Activated naive CD4-positive, alpha-beta T cell treated with anti-CD3 and anti-CD28 coated beads, Interleukin-2, amount 50 U/mL, for 72 hours (primary cell): Measurements from ENCODE around the gene PDE4B. TPM values are rescaled to one million over a fixed set of nuclear protein-coding genes. Genes with fewer than 3 reads are reported as not detected.

Source experiments
- ATAC-seq, 2 donors: fragments of 150-1000 bp; cut with Tn5 transposase; 2 replicates each; pipeline ENCODE4 v1.10.0; 2021; ENCODE audit warnings: mild to moderate bottlenecking in 2 of 2, moderate library complexity in 2 of 2
- DNase-seq, 2 donors: peaks; one replicate each; pipeline ENCODE4 v3.0.0; 2021 to 2022; ENCODE audit warnings: low spot score in 2 of 2
- H3K27ac Mint-ChIP-seq, 2 donors: one replicate each; pipeline ENCODE4 v1.8.0; 2022; ENCODE audit warnings: mild to moderate bottlenecking in 2 of 2, mixed read lengths in 2 of 2
- H3K36me3 Mint-ChIP-seq, 2 donors: one replicate each; pipeline ENCODE4 v1.8.0; 2022; ENCODE audit warnings: mixed read lengths in 2 of 2
- H3K9me3 Mint-ChIP-seq, 2 donors: one replicate each; pipeline ENCODE4 v1.8.0; 2022; ENCODE audit warnings: mixed read lengths in 2 of 2
- total RNA-seq, 2 donors: library from RNA; stranded (reverse); gene quantifications; one replicate each; pipeline ENCODE4 v1.2.3, GENCODE V29; 2022

PDE4B gene
- total RNA-seq, 2 donors from 2014 or later = 23.8 to 25.6 TPM

GRCh38 chr1:66269222-66269621, 476.5 kb downstream of the PDE4B start:
- peaks cover 0 to 4% of the 10 kb centered on the region in 2 donors for H3K9me3 Mint-ChIP-seq
- DNase-seq (no peak), ATAC-seq (no peak)
- peaks cover 0 to 5% of the 10 kb centered on the region in 2 donors for H3K36me3 Mint-ChIP-seq
- no peak overlapping the region for H3K27ac Mint-ChIP-seq

- no peak for DNase-seq
- Mint-ChIP-seq H3K9me3 (peaks cover 0 to 4% of the 10 kb centered on the region in 2 donors), H3K36me3 (peaks cover 0 to 5% of the 10 kb centered on the region in 2 donors), H3K27ac (no peak overlapping the region)
- no peak for ATAC-seq
Observed at GRCh38 chr1:66270119-66270812, 477.6 kb downstream of the PDE4B start.

GRCh38 chr1:66271216-66271903, 478.7 kb downstream of the PDE4B start:
- ATAC-seq (peak; percentile 34 to 58), DNase-seq (peak in 1 of 2 donors; percentile 52)
- H3K27ac Mint-ChIP-seq = peak overlapping the region; percentile 58 to 90
- peaks cover 0 to 4% of the 10 kb centered on the region in 2 donors for H3K9me3 Mint-ChIP-seq
- peaks cover 0 to 5% of the 10 kb centered on the region in 2 donors for H3K36me3 Mint-ChIP-seq

GRCh38 chr1:66271904-66272254, 479.2 kb downstream of the PDE4B start:
- H3K27ac Mint-ChIP-seq = peak overlapping the region; percentile 58 to 90
- DNase-seq (no peak), ATAC-seq (no peak)
- H3K9me3 Mint-ChIP-seq = peaks cover 0 to 4% of the 10 kb centered on the region in 2 donors
- peaks cover 0 to 5% of the 10 kb centered on the region in 2 donors for H3K36me3 Mint-ChIP-seq

- H3K9me3 Mint-ChIP-seq = peaks cover 0 to 4% of the 10 kb centered on the region in 2 donors
- DNase-seq (no peak), ATAC-seq (no peak)
- no peaks in the 10 kb centered on the region for H3K36me3 Mint-ChIP-seq
- peak overlapping the region in 1 of 2 donors; percentile 58 for H3K27ac Mint-ChIP-seq
Observed at GRCh38 chr1:66273656-66274055, 481.0 kb downstream of the PDE4B start.

- H3K9me3 Mint-ChIP-seq = peaks cover 0 to 4% of the 10 kb centered on the region in 2 donors
- no peak for DNase-seq
- H3K27ac Mint-ChIP-seq = peak overlapping the region; percentile 81 to 88
- no peaks in the 10 kb centered on the region for H3K36me3 Mint-ChIP-seq
- peak; percentile 26 to 58 for ATAC-seq
Observed at GRCh38 chr1:66274634-66275033, 481.9 kb downstream of the PDE4B start.

- peak; percentile 53 to 67 for ATAC-seq
- Mint-ChIP-seq H3K36me3 (peaks cover 0 to 1% of the 10 kb centered on the region in 2 donors), H3K27ac (peak overlapping the region; percentile 88 to 92), H3K9me3 (peaks cover 0 to 4% of the 10 kb centered on the region in 2 donors)
- no peak for DNase-seq
Observed at GRCh38 chr1:66275083-66275482, 482.4 kb downstream of the PDE4B start.

GRCh38 chr1:66275601-66276023, 482.9 kb downstream of the PDE4B start:
- Mint-ChIP-seq H3K9me3 (peaks cover 0 to 4% of the 10 kb centered on the region in 2 donors), H3K27ac (peak overlapping the region; percentile 88 to 92), H3K36me3 (peaks cover 5 to 7% of the 10 kb centered on the region in 2 donors)
- DNase-seq (no peak), ATAC-seq (peak; percentile 21 to 25)

- peak overlapping the region; percentile 88 to 90 for H3K27ac Mint-ChIP-seq
- peaks cover 6 to 9% of the 10 kb centered on the region in 2 donors for H3K36me3 Mint-ChIP-seq
- peak; percentile 71 to 85 for ATAC-seq
- H3K9me3 Mint-ChIP-seq = peaks cover 0 to 4% of the 10 kb centered on the region in 2 donors
- no peak for DNase-seq
Observed at GRCh38 chr1:66276218-66276617, 483.5 kb downstream of the PDE4B start.

GRCh38 chr1:66278260-66279021, 485.7 kb downstream of the PDE4B start:
- ATAC-seq (no peak), DNase-seq (no peak)
- peaks cover 6 to 9% of the 10 kb centered on the region in 2 donors for H3K36me3 Mint-ChIP-seq
- H3K27ac Mint-ChIP-seq = peak overlapping the region in 1 of 2 donors; percentile 93
- no peaks in the 10 kb centered on the region for H3K9me3 Mint-ChIP-seq

GRCh38 chr1:66281808-66282207, 489.1 kb downstream of the PDE4B start:
- H3K9me3 Mint-ChIP-seq = peaks cover 4 to 6% of the 10 kb centered on the region in 2 donors
- H3K27ac Mint-ChIP-seq = peak overlapping the region; percentile 93 to 97
- no peak for ATAC-seq
- H3K36me3 Mint-ChIP-seq = peaks cover 12 to 15% of the 10 kb centered on the region in 2 donors
- DNase-seq = no peak

- ATAC-seq (peak; percentile 84 to 87), DNase-seq (peak; percentile 55 to 68)
- peaks cover 4 to 6% of the 10 kb centered on the region in 2 donors for H3K9me3 Mint-ChIP-seq
- peaks cover 12 to 15% of the 10 kb centered on the region in 2 donors for H3K36me3 Mint-ChIP-seq
- peak overlapping the region; percentile 93 to 97 for H3K27ac Mint-ChIP-seq
Observed at GRCh38 chr1:66282343-66282852, 489.7 kb downstream of the PDE4B start.

- ATAC-seq (no peak), DNase-seq (no peak)
- Mint-ChIP-seq H3K27ac (peak overlapping the region; percentile 93 to 97), H3K9me3 (peaks cover 4 to 6% of the 10 kb centered on the region in 2 donors), H3K36me3 (peaks cover 12 to 15% of the 10 kb centered on the region in 2 donors)
Observed at GRCh38 chr1:66282891-66283621, 490.4 kb downstream of the PDE4B start.

GRCh38 chr1:66283622-66284041, 490.9 kb downstream of the PDE4B start:
- ATAC-seq = peak; percentile 66 to 75
- Mint-ChIP-seq H3K27ac (peak overlapping the region; percentile 93 to 96), H3K9me3 (peaks cover 4 to 6% of the 10 kb centered on the region in 2 donors), H3K36me3 (peaks cover 14 to 15% of the 10 kb centered on the region in 2 donors)
- peak in 1 of 2 donors; percentile 50 for DNase-seq

- ATAC-seq = no peak
Observed at GRCh38 chr1:66284746-66285145, 492.1 kb downstream of the PDE4B start.

More at GRCh38 chr1:66284746-66285145, 492.1 kb downstream of the PDE4B start:
- Mint-ChIP-seq H3K27ac (peak overlapping the region in 1 of 2 donors; percentile 9), H3K9me3 (peaks cover 4 to 13% of the 10 kb centered on the region in 2 donors), H3K36me3 (peaks cover 15 to 21% of the 10 kb centered on the region in 2 donors)
- DNase-seq = no peak
